PC-3 (cell line): ENCODE measurements around the gene EXOC6B. TPM values are rescaled to one million over a fixed set of nuclear protein-coding genes. Genes with fewer than 3 reads are reported as not detected.

ENCODE experiments used
- ATAC-seq: fragments of 200-7000 bp; cut with Tn5 transposase; 2 replicates; pipeline ENCODE4 v1.9.1; 2020; ENCODE audit warnings: mild to moderate bottlenecking, moderate library complexity
- BruUV-seq: library from RNA; stranded (reverse); fragments of 400-500 nt; replicated peaks from 2 replicates; lab custom pipeline; 2021; lab: Mats Ljungman, UMichigan
- CTCF ChIA-PET: fragments of 300-600 bp; sonication (Branson Sonifier 250); formaldehyde crosslinking; loops from one replicate; lab custom pipeline; 2022; ENCODE audit warnings: antibody characterized with exemption; lab: Charles Lee
- POLR2A ChIA-PET: fragments of 300-600 bp; sonication (Branson Sonifier 250); formaldehyde crosslinking; loops from one replicate; lab custom pipeline; 2022; ENCODE audit warnings: antibody characterized with exemption; ENCODE audit not compliant: unreplicated experiment; lab: Charles Lee
- DNase-seq: peaks from one replicate; pipeline ENCODE4 v3.0.0-alpha.2; 2015
- H2AFZ ChIP-seq: fragments of 300-600 bp; sonication (generic); 2 replicates; pipeline ENCODE4 v1.6.0; 2016; ENCODE audit warnings: antibody characterized with exemption, low read length
- H3F3A ChIP-seq: fragments of 300-600 bp; sonication (generic); one replicate; pipeline ENCODE4 v1.6.0; 2017; ENCODE audit warnings: antibody characterized with exemption, low read length, control low read depth, mild to moderate bottlenecking; ENCODE audit not compliant: unreplicated experiment
- H3K27ac ChIP-seq: fragments of 300-600 bp; sonication (generic); 2 replicates; pipeline ENCODE4 v1.5.1; 2016; ENCODE audit warnings: mild to moderate bottlenecking, low read length
- H3K27me3 ChIP-seq: fragments of 300-600 bp; sonication (generic); 2 replicates; pipeline ENCODE4 v1.6.1; 2016; ENCODE audit warnings: low read length, mixed read lengths
- H3K36me3 ChIP-seq: fragments of 300-600 bp; sonication (generic); 2 replicates; pipeline ENCODE4 v1.6.1; 2016; ENCODE audit warnings: low read depth, mixed run types, low read length, mixed read lengths
- H3K4me1 ChIP-seq: fragments of 300-600 bp; sonication (generic); 2 replicates; pipeline ENCODE4 v1.5.1; 2016; ENCODE audit warnings: low read length; ENCODE audit not compliant: insufficient read depth
- H3K4me2 ChIP-seq: fragments of 300-600 bp; sonication (generic); 2 replicates; pipeline ENCODE4 v1.6.0; 2016; ENCODE audit warnings: low read length
- H3K4me3 ChIP-seq: fragments of 300-600 bp; sonication (generic); 2 replicates; pipeline ENCODE4 v1.5.1; 2016; ENCODE audit warnings: mild to moderate bottlenecking, low read length, mixed read lengths
- H3K79me2 ChIP-seq: fragments of 300-600 bp; sonication (generic); 2 replicates; pipeline ENCODE4 v1.6.1; 2017; ENCODE audit warnings: low read length, mixed read lengths
- H3K9ac ChIP-seq: fragments of 300-600 bp; sonication (generic); 2 replicates; pipeline ENCODE4 v1.6.0; 2016; ENCODE audit warnings: mild to moderate bottlenecking, low read length
- H3K9me2 ChIP-seq: fragments of 300-600 bp; sonication (generic); replicated peaks from 2 replicates; pipeline ENCODE4 v1.6.1; 2016; ENCODE audit warnings: mixed run types, low read length, mixed read lengths
- H3K9me3 ChIP-seq: fragments of 300-600 bp; sonication (generic); 2 replicates; pipeline ENCODE4 v1.6.1; 2016; ENCODE audit warnings: low read length, mixed read lengths
- H4K20me1 ChIP-seq: fragments of 300-600 bp; sonication (generic); 2 replicates; pipeline ENCODE4 v1.6.1; 2016; ENCODE audit warnings: low read length, mixed read lengths
- CTCF ChIP-seq: fragments of 300-600 bp; sonication (generic); conservative IDR thresholded peaks from 2 replicates; pipeline ENCODE4 v1.5.1; 2017; ENCODE audit warnings: antibody characterized with exemption, low read depth, mild to moderate bottlenecking, low read length
- EZH2 ChIP-seq: fragments of 300-600 bp; sonication (generic); IDR thresholded peaks from one replicate; pipeline ENCODE4 v1.6.1; 2017; ENCODE audit warnings: antibody characterized with exemption, mild to moderate bottlenecking, low read length; ENCODE audit not compliant: unreplicated experiment
- EZH2phosphoT487 ChIP-seq: fragments of 300-600 bp; sonication (generic); IDR thresholded peaks from 2 replicates; pipeline ENCODE4 v1.6.1; 2018; ENCODE audit warnings: mild to moderate bottlenecking, antibody characterized with exemption, low read length, borderline replicate concordance
- intact Hi-C: fragments of 100-400 bp; cut with micrococcal nuclease; formaldehyde crosslinking; loops from 2 replicates; pipeline ENCODE4 v1.9.0; 2023
- total RNA-seq: library from RNA; depleted of rRNA; stranded (reverse); fragments of >200 nt; gene quantifications from 2 replicates; pipeline ENCODE4 v1.2.3, GENCODE V29; 2014

Gene EXOC6B
- total RNA-seq, 1 experiment from 2014 or later, result 13.9 TPM

GRCh38 chr2:72794572-72794971 lies 31.3 kb downstream of the EXOC6B start:
- Histone ChIP-seq H2AFZ (no peak overlapping the region), H3K4me3 (no peak overlapping the region), H3F3A (no peaks in the 10 kb centered on the region), H3K79me2 (peaks cover 28% of the 10 kb centered on the region; the same call in 1 of the 2 replicates), H3K27ac (peak overlapping the region; percentile 18), H3K36me3 (no peaks in the 10 kb centered on the region), H3K4me2 (peak overlapping the region; percentile 52), H3K9ac (no peak overlapping the region), H3K27me3 (no peaks in the 10 kb centered on the region), H3K9me2 (no peaks in the 10 kb centered on the region), H3K4me1 (peaks cover 17% of the 10 kb centered on the region), H4K20me1 (0 out of 2 replicates have a peak, but pooled peaks cover 5% of the 10 kb centered on the region), H3K9me3 (no peaks in the 10 kb centered on the region)
- peak; percentile 82 for ATAC-seq
- peak; percentile 39 for DNase-seq
- intact Hi-C loops, result no loop called here
- POLR2A ChIA-PET, result no interaction called here
- no peak for TF ChIP-seq EZH2
- TF ChIP-seq CTCF, result no peak
- TF ChIP-seq EZH2phosphoT487, result no peak
- CTCF ChIA-PET, result no interaction called here
- no TSS peak for BruUV-seq

- ChIA-PET POLR2A (no interaction called here), CTCF (no interaction called here)
- Histone ChIP-seq H3K79me2 (peaks cover 28% of the 10 kb centered on the region; the same call in 1 of the 2 replicates), H3F3A (no peaks in the 10 kb centered on the region), H3K9me3 (no peaks in the 10 kb centered on the region), H3K36me3 (no peaks in the 10 kb centered on the region), H4K20me1 (0 out of 2 replicates have a peak, but pooled peaks cover 5% of the 10 kb centered on the region), H3K27me3 (no peaks in the 10 kb centered on the region), H3K4me2 (no peak overlapping the region; the same call in 1 of the 2 replicates), H3K9ac (no peak overlapping the region), H3K4me3 (no peak overlapping the region), H3K4me1 (peaks cover 22% of the 10 kb centered on the region), H3K9me2 (no peaks in the 10 kb centered on the region), H2AFZ (no peak overlapping the region), H3K27ac (no peak overlapping the region)
- TF ChIP-seq EZH2phosphoT487 (no peak), CTCF (no peak), EZH2 (no peak)
- intact Hi-C loops, result no loop called here
- ATAC-seq, result no peak
- DNase-seq, result no peak
- BruUV-seq, result no TSS peak
These were observed 31.9 kb downstream of the EXOC6B start for GRCh38 chr2:72793798-72794440.

- Histone ChIP-seq H3K4me3 (no peak overlapping the region), H3K9me2 (no peaks in the 10 kb centered on the region), H3K9me3 (no peaks in the 10 kb centered on the region), H2AFZ (no peak overlapping the region), H3K27me3 (no peaks in the 10 kb centered on the region), H3K27ac (no peak overlapping the region), H3F3A (no peaks in the 10 kb centered on the region), H3K9ac (no peak overlapping the region), H3K4me1 (peaks cover 13% of the 10 kb centered on the region), H3K36me3 (0 out of 2 replicates have a peak, but pooled peaks cover under 1% of the 10 kb centered on the region), H3K4me2 (no peak overlapping the region), H4K20me1 (0 out of 2 replicates have a peak, but pooled peaks cover 5% of the 10 kb centered on the region), H3K79me2 (0 out of 2 replicates have a peak, but pooled peaks cover 25% of the 10 kb centered on the region)
- BruUV-seq, result no TSS peak
- no peak for DNase-seq
- TF ChIP-seq CTCF (no peak), EZH2phosphoT487 (no peak)
- POLR2A ChIA-PET, result no interaction called here
- intact Hi-C loops, result no loop called here
- ATAC-seq, result no peak
- CTCF ChIA-PET, result no interaction called here
These were observed 36.6 kb downstream of the EXOC6B start for GRCh38 chr2:72789241-72789640.
